Measurements from ENCODE around the gene DLGAP1.

GRCh38 chr18:3592864-3593263 lies 862.2 kb downstream of the DLGAP1 start:
- TF ChIP-seq POLR2A (IDR thresholded peaks at IDR 0.05; ENCODE audit: low read depth, low read length) (no peak), SMC3 (IDR thresholded peaks at IDR 0.05; ENCODE audit: low read depth, low read length) (no peak), CTCF (conservative IDR thresholded peaks at IDR 0.05; ENCODE audit: low read depth, low read length) (no peak), MAZ (IDR thresholded peaks at IDR 0.05; ENCODE audit: borderline replicate concordance, low read depth, low read length) (no peak), CEBPB (IDR thresholded peaks at IDR 0.05; ENCODE audit: low read depth, low read length) (no peak), RCOR1 (IDR thresholded peaks at IDR 0.05; ENCODE audit: insufficient replicate concordance, low read length) (no peak), FOS (IDR thresholded peaks at IDR 0.05; ENCODE audit: low read depth, low read length) (no peak), CHD1 (IDR thresholded peaks at IDR 0.05; ENCODE audit: low read depth, low read length) (no peak), RFX5 (IDR thresholded peaks at IDR 0.05; ENCODE audit: low read depth, low read length) (no peak)
- TF ChIP-seq, protein P1, sequence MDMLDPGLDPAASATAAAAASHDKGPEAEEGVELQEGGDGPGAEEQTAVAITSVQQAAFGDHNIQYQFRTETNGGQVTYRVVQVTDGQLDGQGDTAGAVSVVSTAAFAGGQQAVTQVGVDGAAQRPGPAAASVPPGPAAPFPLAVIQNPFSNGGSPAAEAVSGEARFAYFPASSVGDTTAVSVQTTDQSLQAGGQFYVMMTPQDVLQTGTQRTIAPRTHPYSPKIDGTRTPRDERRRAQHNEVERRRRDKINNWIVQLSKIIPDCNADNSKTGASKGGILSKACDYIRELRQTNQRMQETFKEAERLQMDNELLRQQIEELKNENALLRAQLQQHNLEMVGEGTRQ (IDR thresholded peaks at IDR 0.05; ENCODE audit: low read depth, low read length), result no peak
